K562 (cell line): Measurements from ENCODE around the gene LAMTOR4. TPM values are rescaled to one million over a fixed set of nuclear protein-coding genes. Genes with fewer than 3 reads are reported as not detected.
A peak's percentile ranks its signal among the peaks of the same experiment; 100 is the strongest.

ENCODE experiments used
- CC2D1A ChIP-seq: fragments of 450-650 bp; IDR thresholded peaks from 2 replicates; pipeline ENCODE4 v1.6.1; 2017; ENCODE audit warnings: mild to moderate bottlenecking
- CREBBP ChIP-seq: IDR thresholded peaks from one replicate; pipeline ENCODE4 v1.6.1; 2012; ENCODE audit warnings: low read depth, mild to moderate bottlenecking, control low read depth, inconsistent platforms, low read length
- GTF2F1 ChIP-seq: IDR thresholded peaks from 2 replicates; pipeline ENCODE4 v1.6.1; 2011; ENCODE audit warnings: low read depth, low read length, improper control_type of control experiment
- HNRNPUL1 ChIP-seq: fragments of 200-400 bp; formaldehyde crosslinking; IDR thresholded peaks from 2 replicates; pipeline ENCODE4 v1.6.1; 2017; ENCODE audit warnings: low read length
- KAT2B ChIP-seq: IDR thresholded peaks from one replicate; pipeline ENCODE4 v1.6.1; 2012; ENCODE audit warnings: low read depth, mild to moderate bottlenecking, control low read depth, inconsistent platforms, low read length, moderate library complexity
- MAZ ChIP-seq, 2 experiments: fragments of 450-650 bp in 1 of 2; sonication (generic) in 1 of 2; formaldehyde crosslinking; IDR thresholded peaks in 1 of 2; conservative IDR thresholded peaks in 1 of 2; 2 replicates each; pipeline versions ENCODE4 v1.4.0 to v1.5.0; 2020; ENCODE audit warnings: mild to moderate bottlenecking in 1 of 2, missing genetic modification reagents in 1 of 2
- MNT ChIP-seq, 2 experiments: fragments of 450-650 bp; conservative IDR thresholded peaks; 2 replicates each; pipeline ENCODE4 v1.6.1; 2017; ENCODE audit warnings: mild to moderate bottlenecking in 2 of 2, moderate library complexity in 2 of 2
- NFXL1 ChIP-seq: fragments of 450-650 bp; formaldehyde crosslinking; IDR thresholded peaks from 2 replicates; pipeline ENCODE4 v1.4.0; 2021; ENCODE audit warnings: mild to moderate bottlenecking
- NR4A1 ChIP-seq, 2 experiments: fragments of 250-450 bp in 1 of 2; fragments of 450-650 bp in 1 of 2; sonication (Bioruptor Pico) in 1 of 2; IDR thresholded peaks; 2 replicates each; pipeline versions ENCODE4 v1.4.0 to v1.6.1; 2016 to 2020; ENCODE audit warnings: mild to moderate bottlenecking in 2 of 2, missing compliant biosample characterization in 1 of 2, missing genetic modification characterization in 1 of 2, moderate library complexity in 1 of 2
- RFX7 ChIP-seq: fragments of 250-450 bp; sonication (Bioruptor Pico); IDR thresholded peaks from 2 replicates; pipeline ENCODE4 v1.5.1; 2021; ENCODE audit warnings: mild to moderate bottlenecking
- SMC3 ChIP-seq: conservative IDR thresholded peaks from 2 replicates; pipeline ENCODE4 v1.6.1; 2011; ENCODE audit warnings: low read depth, low read length, improper control_type of control experiment; ENCODE audit not compliant: insufficient read depth
- TCF15 ChIP-seq: fragments of 250-450 bp; sonication (Bioruptor Pico); IDR thresholded peaks from 2 replicates; pipeline ENCODE4 v1.8.0; 2022; ENCODE audit warnings: moderate library complexity, mild to moderate bottlenecking, inconsistent platforms
- TSC22D4 ChIP-seq: fragments of 450-650 bp; IDR thresholded peaks from 2 replicates; pipeline ENCODE4 v1.6.1; 2016; ENCODE audit warnings: missing genetic modification characterization, missing biosample characterization, control low read depth
- ZBTB9 ChIP-seq: fragments of 450-650 bp; formaldehyde crosslinking; IDR thresholded peaks from 2 replicates; pipeline ENCODE4 v1.4.0; 2020; ENCODE audit warnings: mild to moderate bottlenecking, moderate library complexity
- ZFX ChIP-seq: sonication (generic); formaldehyde crosslinking; IDR thresholded peaks from 2 replicates; pipeline ENCODE4 v1.8.0; 2022; ENCODE audit warnings: mild to moderate bottlenecking, missing genetic modification reagents, moderate library complexity
- ZNF133 ChIP-seq: fragments of 250-450 bp; sonication (Bioruptor Pico); IDR thresholded peaks from 2 replicates; pipeline ENCODE4 v1.4.0; 2020; ENCODE audit warnings: mild to moderate bottlenecking
- ZNF184 ChIP-seq: sonication (generic); formaldehyde crosslinking; IDR thresholded peaks from 2 replicates; pipeline ENCODE4 v1.5.0; 2020; ENCODE audit warnings: missing genetic modification reagents
- ZNF217 ChIP-seq: sonication (generic); formaldehyde crosslinking; IDR thresholded peaks from 2 replicates; pipeline ENCODE4 v1.8.0; 2022; ENCODE audit warnings: mild to moderate bottlenecking, missing genetic modification reagents
- ZNF224 ChIP-seq: sonication (generic); formaldehyde crosslinking; IDR thresholded peaks from 2 replicates; pipeline ENCODE4 v1.8.0; 2022; ENCODE audit warnings: mild to moderate bottlenecking, missing genetic modification reagents
- ZNF518B ChIP-seq: fragments of 250-450 bp; sonication (Bioruptor Pico); IDR thresholded peaks from 2 replicates; pipeline ENCODE4 v1.5.0; 2021; ENCODE audit warnings: mild to moderate bottlenecking, moderate library complexity
- polyA plus RNA-seq, 8 experiments: library from polyadenylated mRNA; depleted of rRNA in 4 of 8; stranded (reverse) in 5 of 8; unstranded in 3 of 8; fragments of >200 nt; fragmentation: Nextera tagmentation in 2 of 8; fragmentation: Illumina TruSeq in 1 of 8; extraction: Ambion mirVana in 2 of 8; extraction: Trizol in 1 of 8; gene quantifications; 2 replicates each; pipeline versions ENCODE4 v1.2.1 to v1.2.3, GENCODE V29; 2011 to 2014; ENCODE audit warnings: inconsistent platforms in 1 of 8, missing spikeins in 1 of 8
- total RNA-seq, 7 experiments: library from RNA; depleted of rRNA in 6 of 7; stranded (reverse); fragments of >200 nt in 6 of 7; fragmentation: Illumina TruSeq in 2 of 7; extraction: Trizol in 2 of 7; gene quantifications; 2 replicates each; pipeline versions ENCODE4 v1.2.1 to v1.2.3, GENCODE V29; 2011 to 2021; ENCODE audit warnings: low replicate concordance in 1 of 7

LAMTOR4 gene
- total and polyA plus RNA-seq, 9 of the 15 experiments (the other 6 are each of a cell fraction or from before 2014, with no cell fraction given), result 79.6 to 314 (median 195) TPM

- TF ChIP-seq MNT (conservative IDR thresholded peaks at IDR 0.05) (peak in 1 of 2 experiments; percentile 67; a peak in 2 of 4 replicates), MAZ (CRISPR knock-in tag; conservative IDR thresholded peaks at IDR 0.05 in 1 of 2, IDR thresholded peaks at IDR 0.05 in 1 of 2) (0 out of 4 replicates have a peak, but pooled peaks of 1 of the 2 experiments have one; percentile 31), NR4A1 (CRISPR knock-in tag; IDR thresholded peaks at IDR 0.05) (0 out of 2 replicates have a peak, but pooled peaks have one; percentile 45), NR4A1 (tag; IDR thresholded peaks at IDR 0.05) (0 out of 2 replicates have a peak, but pooled peaks have one; percentile 36), ZNF133 (no peak), SMC3 (no peak), NFXL1 (CRISPR knock-in tag) (no peak), TSC22D4 (tag) (no peak), ZNF224 (CRISPR knock-in tag) (peak; percentile 48; the same call in 1 of the 2 replicates), KAT2B (no peak), ZFX (CRISPR knock-in tag) (no peak; the same call in 1 of the 2 replicates), ZBTB9 (CRISPR knock-in tag) (no peak; the same call in 1 of the 2 replicates), ZNF217 (CRISPR knock-in tag) (no peak), ZNF184 (no peak), CC2D1A (no peak), HNRNPUL1 (no peak), TCF15 (no peak), CREBBP (no peak), ZNF518B (no peak), RFX7 (no peak), GTF2F1 (no peak)
Measured at GRCh38 chr7:100177045-100178001, 28.6 kb downstream of the LAMTOR4 start, which contains the start of the genes GPC2 and STAG3 (continued).
